Karpas-422 (cell line): Measurements from ENCODE around the gene ACSS2. TPM values are rescaled to one million over a fixed set of nuclear protein-coding genes. Genes with fewer than 3 reads are reported as not detected.

ENCODE experiments used
- DNase-seq: peaks from one replicate; pipeline ENCODE4 v3.0.0-alpha.2; 2015
- H2AFZ ChIP-seq: fragments of 200-600 bp; sonication (generic); 2 replicates; pipeline ENCODE4 v1.6.1; 2014; ENCODE audit warnings: antibody characterized with exemption, low read length, mixed read lengths
- H3K27ac ChIP-seq: fragments of 200-600 bp; sonication (generic); 2 replicates; pipeline ENCODE4 v1.5.1; 2014; ENCODE audit warnings: mild to moderate bottlenecking, low read length, moderate library complexity
- H3K27me3 ChIP-seq: fragments of 200-600 bp; sonication (generic); 2 replicates; pipeline ENCODE4 v1.6.1; 2014; ENCODE audit warnings: low read length, mixed read lengths
- H3K36me3 ChIP-seq: fragments of 200-600 bp; sonication (generic); 2 replicates; pipeline ENCODE4 v1.6.1; 2014; ENCODE audit warnings: low read length, mixed read lengths; ENCODE audit not compliant: insufficient read depth
- H3K4me1 ChIP-seq: fragments of 200-600 bp; sonication (generic); 2 replicates; pipeline ENCODE4 v1.6.1; 2014; ENCODE audit warnings: mild to moderate bottlenecking, low read length, mixed read lengths
- H3K4me2 ChIP-seq: fragments of 200-600 bp; sonication (generic); 2 replicates; pipeline ENCODE4 v1.6.1; 2014; ENCODE audit warnings: low read length, low read depth, mild to moderate bottlenecking; ENCODE audit not compliant: poor library complexity, severe bottlenecking
- H3K4me3 ChIP-seq: fragments of 200-600 bp; sonication (generic); 2 replicates; pipeline ENCODE4 v1.5.1; 2014; ENCODE audit warnings: mild to moderate bottlenecking, antibody characterized with exemption, low read length, mixed read lengths
- H3K79me2 ChIP-seq: fragments of 200-600 bp; sonication (generic); 2 replicates; pipeline ENCODE4 v1.6.1; 2014; ENCODE audit warnings: mild to moderate bottlenecking, low read length, mixed read lengths
- H3K9ac ChIP-seq: fragments of 200-600 bp; sonication (generic); 2 replicates; pipeline ENCODE4 v1.6.0; 2014; ENCODE audit warnings: low read length
- H3K9me2 ChIP-seq: fragments of 200-600 bp; sonication (generic), shearing (Covaris generic); replicated peaks from 2 replicates; pipeline ENCODE4 v1.6.0; 2014; ENCODE audit warnings: mild to moderate bottlenecking, low read length, moderate library complexity; ENCODE audit not compliant: insufficient read depth
- H3K9me3 ChIP-seq: fragments of 300-700, 200-600 bp; sonication (generic); 2 replicates; pipeline ENCODE4 v1.6.1; 2014; ENCODE audit warnings: low read length, mixed read lengths
- H4K20me1 ChIP-seq: fragments of 200-600 bp; sonication (generic); 2 replicates; pipeline ENCODE4 v1.6.1; 2014; ENCODE audit warnings: mild to moderate bottlenecking, antibody characterized with exemption, low read length, low read depth; ENCODE audit not compliant: insufficient read depth
- total RNA-seq: library from RNA; depleted of rRNA; stranded (reverse); fragments of >200 nt; shearing (Covaris generic); gene quantifications from 2 replicates; pipeline ENCODE4 v1.2.3, GENCODE V29; 2014; ENCODE audit warnings: low replicate concordance

Gene ACSS2
- total RNA-seq, 1 experiment from 2014 or later = 6.5 TPM

DNA sequence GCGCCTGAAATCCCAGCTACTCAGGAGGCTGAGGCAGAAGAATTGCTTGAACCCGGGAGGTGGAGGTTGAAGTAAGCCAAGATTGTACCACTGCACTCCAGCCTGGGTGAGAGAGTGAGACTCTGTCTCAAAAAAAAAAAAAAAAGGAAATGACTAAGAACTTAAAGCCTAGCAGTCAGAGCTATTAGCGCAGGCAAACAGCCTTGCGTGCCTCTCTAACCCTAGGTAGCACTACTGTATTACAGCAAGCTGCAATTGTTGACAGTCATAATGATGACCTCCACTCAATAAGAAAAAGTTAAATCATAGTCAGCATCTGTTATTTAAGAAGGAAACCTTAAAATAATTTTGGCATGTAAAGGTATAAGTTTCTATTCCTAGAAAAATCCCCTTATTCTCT is 64.8 kb downstream of the ACSS2 start:
- no peaks in the 10 kb centered on the region for H3K27me3 ChIP-seq
- H3K79me2 ChIP-seq = no peaks in the 10 kb centered on the region
- H3K9me2 ChIP-seq = no peaks in the 10 kb centered on the region
- H3K4me2 ChIP-seq = no peak overlapping the region
- no peak overlapping the region for H3K27ac ChIP-seq
- H3K4me3 ChIP-seq = no peak overlapping the region
- no peak overlapping the region for H2AFZ ChIP-seq
- H4K20me1 ChIP-seq = no peaks in the 10 kb centered on the region
- H3K9ac ChIP-seq = no peak overlapping the region
- peaks cover 4% of the 10 kb centered on the region for H3K4me1 ChIP-seq
- no peak for DNase-seq
- no peaks in the 10 kb centered on the region for H3K9me3 ChIP-seq
- H3K36me3 ChIP-seq = peaks cover 9% of the 10 kb centered on the region; the same call in 1 of the 2 replicates

DNA sequence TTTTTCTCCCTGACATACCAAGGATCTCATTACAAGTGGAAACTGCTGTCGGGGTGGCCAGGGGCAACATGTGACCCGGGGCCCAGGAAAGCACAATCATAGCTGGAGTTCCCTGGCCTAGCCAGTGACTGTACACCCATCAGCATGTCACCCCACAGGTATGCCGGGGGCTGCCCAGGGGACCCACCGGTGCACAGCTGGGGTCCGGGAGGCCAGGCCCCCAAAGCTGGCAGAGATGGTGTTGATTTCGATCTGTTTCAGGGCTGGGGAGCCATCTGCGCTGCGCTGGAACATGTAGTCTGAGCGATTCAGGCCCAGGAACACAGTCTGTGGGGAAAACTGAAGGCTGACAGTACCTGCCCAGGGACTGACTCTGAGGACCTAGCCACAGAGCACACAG is 65.9 kb downstream of the ACSS2 start:
- Histone ChIP-seq H3K4me1 (peaks cover 10% of the 10 kb centered on the region), H4K20me1 (no peaks in the 10 kb centered on the region), H3K9me3 (no peaks in the 10 kb centered on the region), H3K4me3 (no peak overlapping the region), H3K79me2 (no peaks in the 10 kb centered on the region), H3K27ac (no peak overlapping the region), H3K36me3 (peaks cover 9% of the 10 kb centered on the region; the same call in 1 of the 2 replicates), H3K9me2 (no peaks in the 10 kb centered on the region), H3K9ac (no peak overlapping the region), H3K4me2 (no peak overlapping the region), H2AFZ (no peak overlapping the region), H3K27me3 (no peaks in the 10 kb centered on the region)
- no peak for DNase-seq

DNA sequence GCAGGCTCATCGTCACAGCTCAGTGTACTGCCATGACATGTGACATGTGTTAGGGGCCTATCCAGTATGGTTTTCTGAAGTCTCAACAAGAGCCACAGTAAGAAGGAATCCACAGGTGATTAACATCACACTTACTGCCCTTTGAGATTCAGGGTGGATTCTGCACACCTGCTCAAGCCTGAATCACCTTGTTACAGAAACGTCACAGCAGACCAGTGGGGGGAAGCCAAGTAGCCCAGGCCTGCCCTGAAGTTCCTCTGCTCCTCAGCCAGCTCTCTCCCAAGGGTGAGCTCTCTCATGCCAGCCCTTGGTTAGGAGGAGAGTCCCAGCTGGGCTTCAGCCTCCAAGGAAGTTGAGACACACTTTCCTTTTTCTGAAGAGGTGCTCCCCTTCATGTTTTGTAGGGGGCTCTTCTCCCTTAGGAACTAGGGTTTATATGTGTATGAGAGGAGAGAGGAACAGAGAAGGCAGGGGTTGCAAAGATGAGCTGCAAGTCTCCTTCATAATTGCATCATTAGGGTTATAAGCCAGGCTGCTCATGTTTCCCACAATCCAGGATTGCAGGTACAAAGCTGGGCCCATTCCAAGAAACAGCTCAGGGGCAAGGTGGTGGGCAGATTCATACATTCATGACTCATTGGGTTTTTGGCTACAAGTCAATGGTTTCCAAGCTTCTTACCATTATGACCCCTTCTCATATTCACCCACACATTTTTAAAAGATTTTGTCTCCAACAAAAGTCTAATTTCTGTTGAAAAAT is 67.6 kb downstream of the ACSS2 start:
- Histone ChIP-seq H3K4me1 (peaks cover 10% of the 10 kb centered on the region), H2AFZ (no peak overlapping the region), H3K9me3 (no peaks in the 10 kb centered on the region), H3K27me3 (no peaks in the 10 kb centered on the region), H3K36me3 (peaks cover 9% of the 10 kb centered on the region; the same call in 1 of the 2 replicates), H3K79me2 (no peaks in the 10 kb centered on the region), H3K4me2 (no peak overlapping the region), H4K20me1 (no peaks in the 10 kb centered on the region), H3K27ac (peak overlapping the region; percentile 34; the same call in 1 of the 2 replicates), H3K4me3 (no peak overlapping the region), H3K9ac (no peak overlapping the region), H3K9me2 (no peaks in the 10 kb centered on the region)
- no peak for DNase-seq

- H3K36me3 ChIP-seq = peaks cover 11% of the 10 kb centered on the region; the same call in 1 of the 2 replicates
- H4K20me1 ChIP-seq = no peaks in the 10 kb centered on the region
- H3K9me2 ChIP-seq = no peaks in the 10 kb centered on the region
- no peak overlapping the region for H3K9ac ChIP-seq
- H3K79me2 ChIP-seq = no peaks in the 10 kb centered on the region
- H2AFZ ChIP-seq = no peak overlapping the region
- H3K4me1 ChIP-seq = peaks cover 10% of the 10 kb centered on the region
- no peak for DNase-seq
- H3K9me3 ChIP-seq = no peaks in the 10 kb centered on the region
- no peak overlapping the region for H3K4me2 ChIP-seq
- H3K27ac ChIP-seq = no peak overlapping the region
- no peak overlapping the region for H3K4me3 ChIP-seq
- H3K27me3 ChIP-seq = no peaks in the 10 kb centered on the region
Measured at GRCh38 chr20:34945315-34946077, 69.1 kb downstream of the ACSS2 start.

DNA sequence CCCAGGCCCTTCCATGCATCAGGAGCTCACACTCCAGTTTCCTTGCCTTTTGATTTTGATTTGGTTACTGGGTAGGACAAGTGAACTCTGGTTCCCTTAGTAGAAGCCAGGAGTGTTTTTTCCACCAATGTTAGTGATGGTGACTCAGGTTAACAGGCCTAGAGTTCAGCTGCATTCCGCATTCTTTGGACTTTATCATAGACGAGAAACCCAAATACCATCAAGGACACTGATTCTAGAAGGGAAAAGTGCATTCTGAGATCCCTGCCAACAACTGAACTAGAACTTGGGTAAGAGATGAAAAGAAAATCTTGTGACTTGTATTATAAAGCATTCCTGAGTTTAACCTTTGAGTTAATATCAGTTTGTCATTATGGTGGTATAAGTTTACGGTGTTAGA is 70.2 kb downstream of the ACSS2 start:
- DNase-seq = no peak
- Histone ChIP-seq H3K27me3 (no peaks in the 10 kb centered on the region), H3K9ac (no peak overlapping the region), H3K79me2 (no peaks in the 10 kb centered on the region), H4K20me1 (no peaks in the 10 kb centered on the region), H3K9me2 (no peaks in the 10 kb centered on the region), H3K36me3 (peaks cover 10% of the 10 kb centered on the region; the same call in 1 of the 2 replicates), H3K4me3 (no peak overlapping the region), H3K27ac (no peak overlapping the region), H3K4me2 (no peak overlapping the region), H3K9me3 (no peaks in the 10 kb centered on the region), H2AFZ (no peak overlapping the region), H3K4me1 (peaks cover 21% of the 10 kb centered on the region)

- Histone ChIP-seq H3K36me3 (peaks cover 8% of the 10 kb centered on the region; the same call in 1 of the 2 replicates), H3K9ac (no peak overlapping the region), H3K4me1 (peaks cover 26% of the 10 kb centered on the region), H3K9me3 (no peaks in the 10 kb centered on the region), H3K9me2 (no peaks in the 10 kb centered on the region), H3K4me2 (no peak overlapping the region), H2AFZ (no peak overlapping the region), H3K27ac (no peak overlapping the region), H3K27me3 (no peaks in the 10 kb centered on the region), H4K20me1 (no peaks in the 10 kb centered on the region), H3K79me2 (no peaks in the 10 kb centered on the region), H3K4me3 (no peak overlapping the region)
- no peak for DNase-seq
Measured at GRCh38 chr20:34947336-34947735, 70.9 kb downstream of the ACSS2 start.

DNA sequence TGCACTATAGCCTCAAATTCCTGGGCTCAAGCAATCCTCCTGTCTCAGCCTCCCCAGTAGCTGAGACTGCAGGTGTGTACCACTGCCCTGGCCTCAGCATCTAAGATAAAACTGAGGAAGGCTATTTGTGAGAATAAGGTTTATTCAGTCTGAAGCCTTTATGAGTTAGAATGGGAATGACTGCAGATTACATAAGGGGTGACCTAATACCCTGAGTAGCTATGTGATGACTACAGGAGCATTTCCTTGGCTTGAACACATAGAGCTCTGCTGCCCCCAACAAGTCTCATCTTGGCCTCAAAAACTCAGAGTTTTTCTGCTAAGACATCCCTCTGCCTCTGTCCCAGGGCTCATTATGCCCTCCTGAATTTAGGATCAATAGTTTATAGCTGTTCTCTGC is 71.6 kb downstream of the ACSS2 start:
- H3K9ac ChIP-seq = no peak overlapping the region
- H3K79me2 ChIP-seq = no peaks in the 10 kb centered on the region
- no peak overlapping the region for H3K4me3 ChIP-seq
- H2AFZ ChIP-seq = no peak overlapping the region
- no peaks in the 10 kb centered on the region for H4K20me1 ChIP-seq
- DNase-seq = no peak
- H3K36me3 ChIP-seq = peaks cover 7% of the 10 kb centered on the region; the same call in 1 of the 2 replicates
- peaks cover 26% of the 10 kb centered on the region for H3K4me1 ChIP-seq
- no peaks in the 10 kb centered on the region for H3K9me3 ChIP-seq
- no peak overlapping the region for H3K4me2 ChIP-seq
- no peaks in the 10 kb centered on the region for H3K9me2 ChIP-seq
- no peaks in the 10 kb centered on the region for H3K27me3 ChIP-seq
- H3K27ac ChIP-seq = no peak overlapping the region

DNA sequence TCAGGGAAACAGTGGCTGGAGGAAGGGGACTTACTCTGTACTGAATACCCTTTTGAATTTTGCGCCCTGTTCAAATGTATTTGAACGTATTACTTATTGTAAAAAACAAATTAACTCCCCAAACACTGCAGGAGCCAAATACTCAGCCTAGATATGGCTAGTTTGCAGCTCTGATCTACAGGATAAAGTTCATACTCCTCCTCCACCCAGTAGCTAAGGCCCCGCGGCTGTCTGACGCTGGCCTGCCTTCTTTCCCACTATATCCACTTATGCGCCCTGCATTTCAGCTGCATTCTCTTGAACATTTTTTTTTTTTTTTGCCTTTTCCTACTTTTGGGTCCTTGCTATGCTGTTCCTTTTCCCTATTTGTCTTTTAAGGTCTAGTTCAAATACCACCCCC is 72.7 kb downstream of the ACSS2 start:
- no peaks in the 10 kb centered on the region for H3K9me2 ChIP-seq
- DNase-seq = no peak
- peaks cover 5% of the 10 kb centered on the region; the same call in 1 of the 2 replicates for H3K36me3 ChIP-seq
- H3K4me1 ChIP-seq = peaks cover 26% of the 10 kb centered on the region
- H3K79me2 ChIP-seq = no peaks in the 10 kb centered on the region
- no peak overlapping the region for H3K27ac ChIP-seq
- no peak overlapping the region for H2AFZ ChIP-seq
- no peak overlapping the region for H3K9ac ChIP-seq
- H3K9me3 ChIP-seq = no peaks in the 10 kb centered on the region
- H3K4me3 ChIP-seq = no peak overlapping the region
- H4K20me1 ChIP-seq = no peaks in the 10 kb centered on the region
- no peaks in the 10 kb centered on the region for H3K27me3 ChIP-seq
- H3K4me2 ChIP-seq = no peak overlapping the region
